ENCODE results near the gene NLGN1.

DNA sequence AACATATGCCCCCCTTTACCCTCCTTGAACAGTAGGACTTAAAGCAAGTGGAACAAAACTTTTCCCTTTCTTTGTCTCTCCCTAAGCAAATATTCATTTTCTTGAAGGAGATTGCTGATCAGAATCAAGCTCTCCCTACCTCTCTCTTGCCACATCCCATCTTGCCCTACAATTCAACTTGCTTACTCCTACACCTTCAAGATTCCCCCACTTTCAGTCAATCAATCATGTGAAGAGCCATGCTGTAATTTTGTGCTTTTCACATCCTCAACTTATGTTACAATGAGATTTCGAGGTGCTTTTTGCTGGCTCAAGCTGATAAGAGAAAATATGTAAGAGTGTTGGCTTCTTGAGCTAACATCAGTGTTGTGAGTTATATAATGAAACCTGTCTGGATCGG, 662.9 kb downstream of the NLGN1 start:
- TF ChIP-seq, protein P1, sequence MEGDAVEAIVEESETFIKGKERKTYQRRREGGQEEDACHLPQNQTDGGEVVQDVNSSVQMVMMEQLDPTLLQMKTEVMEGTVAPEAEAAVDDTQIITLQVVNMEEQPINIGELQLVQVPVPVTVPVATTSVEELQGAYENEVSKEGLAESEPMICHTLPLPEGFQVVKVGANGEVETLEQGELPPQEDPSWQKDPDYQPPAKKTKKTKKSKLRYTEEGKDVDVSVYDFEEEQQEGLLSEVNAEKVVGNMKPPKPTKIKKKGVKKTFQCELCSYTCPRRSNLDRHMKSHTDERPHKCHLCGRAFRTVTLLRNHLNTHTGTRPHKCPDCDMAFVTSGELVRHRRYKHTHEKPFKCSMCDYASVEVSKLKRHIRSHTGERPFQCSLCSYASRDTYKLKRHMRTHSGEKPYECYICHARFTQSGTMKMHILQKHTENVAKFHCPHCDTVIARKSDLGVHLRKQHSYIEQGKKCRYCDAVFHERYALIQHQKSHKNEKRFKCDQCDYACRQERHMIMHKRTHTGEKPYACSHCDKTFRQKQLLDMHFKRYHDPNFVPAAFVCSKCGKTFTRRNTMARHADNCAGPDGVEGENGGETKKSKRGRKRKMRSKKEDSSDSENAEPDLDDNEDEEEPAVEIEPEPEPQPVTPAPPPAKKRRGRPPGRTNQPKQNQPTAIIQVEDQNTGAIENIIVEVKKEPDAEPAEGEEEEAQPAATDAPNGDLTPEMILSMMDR (IDR thresholded peaks at IDR 0.05): no peak
- TF ChIP-seq POLR2A (IDR thresholded peaks at IDR 0.05) (no peak), POLR2AphosphoS5 (IDR thresholded peaks at IDR 0.05) (no peak), EP300 (IDR thresholded peaks at IDR 0.05) (no peak)

All from suprapubic skin (tissue), 4 donors.